RCC 7860 (cell line): Measurements from ENCODE around the gene PLEKHG4B.
A peak's percentile ranks its signal among the peaks of the same experiment; 100 is the strongest.

ENCODE experiments used
- DNase-seq: peaks from one replicate; pipeline ENCODE4 v3.0.0-alpha.2; 2015; ENCODE audit warnings: low spot score
- FAIRE-seq: peaks from 2 replicates; lab custom pipeline; 2012; peaks lifted over from hg19 to GRCh38; lab: Jason Lieb, UNC

Gene PLEKHG4B

DNA sequence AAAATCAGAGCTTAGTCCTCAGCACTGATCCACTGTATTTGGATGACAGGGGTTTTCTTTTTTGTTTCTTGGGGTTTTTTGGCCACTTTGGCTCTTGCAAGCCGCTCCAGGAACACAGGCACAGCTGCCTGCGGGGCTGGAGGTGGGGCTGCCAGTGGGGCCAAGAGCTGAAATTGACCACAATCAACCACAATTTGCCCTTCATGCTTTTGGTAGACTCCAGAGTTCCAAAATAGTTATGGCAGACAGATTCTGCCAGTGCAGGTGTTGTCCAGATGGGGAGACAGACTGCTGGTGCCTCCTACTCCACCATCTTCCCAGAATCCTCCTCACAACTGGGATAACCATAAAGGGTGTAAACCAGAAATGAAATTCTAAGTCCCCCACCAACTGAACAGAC, 36.5 kb downstream of the PLEKHG4B start:
- DNase-seq (no peak), FAIRE-seq (no peak)

DNA sequence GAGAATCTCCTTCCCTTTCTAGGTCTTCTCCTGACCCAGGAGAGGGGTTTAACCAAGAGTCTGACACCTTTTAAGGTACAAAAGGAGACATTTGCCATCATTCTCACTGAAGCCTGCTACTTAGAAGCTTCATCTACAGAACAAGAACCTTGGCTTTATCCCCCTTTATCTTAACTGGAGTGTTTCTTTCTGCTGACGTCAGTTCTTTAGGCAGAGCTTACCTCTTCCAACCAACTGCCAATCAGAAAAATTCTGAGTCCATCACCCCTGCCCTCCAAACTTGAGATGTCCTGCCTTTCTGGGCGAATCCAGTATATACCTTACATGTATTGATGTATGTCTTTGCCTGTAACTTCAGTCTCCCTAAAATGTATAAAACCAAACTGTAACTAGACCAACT, 37.2 kb downstream of the PLEKHG4B start:
- DNase-seq (no peak), FAIRE-seq (no peak)

DNA sequence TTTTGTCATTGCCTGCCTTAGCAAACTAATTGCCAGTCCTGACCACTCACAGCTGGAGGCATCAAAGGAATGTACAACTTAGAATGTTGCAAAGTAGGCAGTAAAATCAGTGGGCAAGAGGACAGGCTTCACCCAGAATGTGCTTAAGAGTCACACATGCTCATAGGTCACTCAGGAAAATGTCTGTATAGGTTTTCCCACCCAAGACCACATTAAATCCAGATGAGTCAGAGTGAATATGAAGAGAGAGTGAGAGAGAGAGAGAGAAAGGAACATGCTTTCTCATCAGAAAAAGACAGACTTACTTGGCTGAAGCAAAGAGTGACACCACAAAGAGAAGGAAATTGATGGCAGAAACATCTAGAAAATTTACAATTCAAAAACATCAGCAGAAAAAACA, 37.9 kb downstream of the PLEKHG4B start:
- DNase-seq (peak; percentile 87), FAIRE-seq (peak; percentile 94)

DNA sequence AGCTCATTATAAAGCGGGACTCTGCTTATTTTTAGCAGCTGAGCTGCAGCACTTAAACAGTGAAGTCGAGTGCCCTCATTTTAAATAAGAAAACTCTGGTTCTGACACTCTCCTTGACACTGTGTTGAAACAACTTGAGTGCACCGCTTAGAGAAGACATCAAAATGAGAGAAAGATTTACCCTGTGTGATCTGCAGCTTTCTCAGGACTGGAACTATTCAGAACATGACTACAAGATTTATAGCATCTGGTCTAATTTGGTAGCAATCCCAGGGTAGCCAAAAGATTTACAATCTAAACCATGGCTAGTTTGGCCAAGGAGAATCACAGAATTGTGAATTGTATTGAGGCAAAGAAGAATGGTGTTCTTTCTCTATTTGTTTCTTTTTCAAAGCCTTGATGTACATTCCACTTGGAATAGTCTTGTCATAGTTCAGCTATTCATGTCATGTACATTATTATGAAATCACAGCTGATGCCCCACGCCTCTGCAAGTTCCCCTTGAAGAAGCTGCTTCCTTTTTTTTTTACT, 38.7 kb downstream of the PLEKHG4B start:
- DNase-seq = no peak

DNA sequence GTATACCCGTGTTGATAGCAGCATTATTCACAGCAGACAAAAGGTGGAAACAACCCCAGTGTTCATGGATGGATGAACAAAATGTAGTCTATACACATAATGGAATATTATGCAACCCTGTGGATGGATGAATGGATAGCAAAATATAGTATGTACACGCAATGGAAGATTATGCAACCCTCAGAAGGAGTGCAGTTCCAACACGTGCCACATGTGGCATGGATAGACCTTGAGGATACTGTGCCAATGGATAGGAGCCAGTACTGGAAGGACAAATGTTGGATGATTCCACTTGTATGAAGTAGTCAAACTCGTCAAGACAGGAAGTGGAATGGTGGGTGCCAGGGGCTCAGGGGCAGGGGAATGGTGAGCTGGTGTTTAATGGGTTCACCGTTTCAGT, 44.9 kb downstream of the PLEKHG4B start:
- FAIRE-seq = no peak
- DNase-seq = no peak

More for the DNA sequence above, 38.7 kb downstream of the PLEKHG4B start:
- FAIRE-seq = no peak

DNA sequence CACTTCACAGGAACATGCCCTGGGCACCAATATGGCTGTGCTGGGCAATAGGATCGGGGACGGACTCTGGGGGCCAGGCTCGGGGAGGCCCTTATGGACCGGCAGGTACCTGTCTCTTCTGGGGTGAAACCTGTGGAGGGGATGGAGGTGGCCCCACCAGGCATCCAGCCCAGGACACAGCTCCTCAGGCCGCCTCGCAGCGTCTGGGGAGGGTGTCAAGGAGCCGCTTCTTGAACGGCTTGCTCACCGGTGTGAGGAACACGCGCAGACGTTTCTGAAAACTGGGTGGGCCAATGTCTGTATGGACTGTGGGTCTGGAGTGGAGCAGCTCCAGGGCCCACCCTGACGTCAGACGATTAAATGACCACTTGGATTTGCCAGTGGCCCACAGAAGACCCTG, 45.8 kb downstream of the PLEKHG4B start:
- no peak for DNase-seq
- no peak for FAIRE-seq

DNA sequence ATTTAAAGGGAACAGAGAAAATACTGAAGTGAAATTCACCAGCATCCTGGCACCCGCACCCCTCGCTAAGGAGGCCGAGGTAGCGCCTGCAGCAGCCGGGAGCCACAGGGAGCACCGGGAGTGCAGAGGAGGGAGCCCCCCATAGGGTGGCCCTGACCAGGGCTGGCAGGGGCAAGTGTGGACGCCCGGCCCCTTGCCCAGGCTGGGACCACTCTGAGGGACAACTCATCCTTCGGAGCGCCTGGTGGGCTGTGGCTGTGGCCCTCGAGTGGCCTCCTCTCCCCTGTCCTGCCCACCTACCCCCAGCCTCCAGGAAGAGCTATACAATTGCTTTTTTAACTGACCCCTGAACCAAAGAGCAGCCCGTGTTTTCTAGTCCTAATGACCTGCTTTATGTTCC, 47.0 kb downstream of the PLEKHG4B start:
- FAIRE-seq (no peak), DNase-seq (no peak)

DNA sequence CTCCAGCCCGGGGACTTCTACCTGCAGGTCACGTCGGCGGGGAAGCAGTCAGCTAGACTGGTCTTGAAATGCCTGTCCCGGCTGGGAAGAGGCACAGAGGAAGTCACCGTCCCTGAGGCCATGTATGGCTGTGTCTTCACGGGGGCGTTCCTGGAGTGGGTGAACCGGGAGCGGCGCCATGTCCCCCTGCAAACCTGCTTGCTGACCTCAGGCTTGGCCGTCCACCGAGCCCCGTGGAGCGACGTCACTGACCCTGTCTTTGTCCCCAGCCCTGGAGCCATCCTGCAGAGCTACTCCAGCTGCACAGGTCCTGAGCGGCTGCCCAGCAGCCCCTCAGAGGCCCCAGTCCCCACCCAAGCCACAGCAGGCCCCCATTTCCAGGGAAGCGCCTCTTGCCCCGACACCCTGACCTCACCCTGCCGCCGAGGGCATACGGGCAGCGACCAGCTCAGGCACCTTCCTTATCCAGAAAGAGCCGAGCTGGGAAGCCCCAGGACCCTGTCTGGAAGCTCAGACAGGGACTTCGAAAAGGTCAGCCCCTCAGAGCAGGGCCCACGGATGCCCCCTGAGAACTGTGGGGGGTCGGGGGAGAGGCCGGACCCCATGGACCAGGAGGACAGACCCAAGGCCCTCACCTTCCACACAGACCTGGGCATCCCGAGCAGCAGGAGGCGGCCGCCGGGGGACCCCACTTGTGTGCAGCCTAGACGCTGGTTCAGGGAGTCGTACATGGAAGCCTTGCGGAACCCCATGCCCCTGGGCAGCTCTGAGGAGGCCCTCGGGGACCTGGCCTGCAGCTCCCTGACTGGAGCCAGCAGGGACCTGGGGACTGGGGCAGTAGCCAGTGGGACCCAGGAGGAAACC, 47.8 kb downstream of the PLEKHG4B start:
- DNase-seq (no peak), FAIRE-seq (no peak)

DNA sequence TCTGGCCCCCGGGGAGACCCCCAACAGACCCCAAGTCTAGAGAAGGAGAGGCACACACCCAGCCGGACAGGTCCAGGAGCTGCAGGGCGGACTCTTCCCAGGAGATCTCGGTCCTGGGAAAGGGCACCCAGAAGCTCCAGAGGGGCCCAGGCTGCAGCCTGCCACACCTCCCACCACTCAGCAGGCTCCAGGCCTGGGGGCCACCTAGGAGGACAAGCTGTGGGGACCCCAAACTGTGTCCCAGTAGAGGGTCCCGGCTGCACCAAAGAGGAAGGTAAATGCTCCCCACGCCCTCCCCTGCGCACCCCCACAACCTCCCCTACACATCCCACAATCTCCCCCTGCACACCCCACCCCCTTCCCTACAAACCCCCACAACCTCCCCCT, 48.5 kb downstream of the PLEKHG4B start:
- DNase-seq = no peak
- FAIRE-seq = no peak

DNA sequence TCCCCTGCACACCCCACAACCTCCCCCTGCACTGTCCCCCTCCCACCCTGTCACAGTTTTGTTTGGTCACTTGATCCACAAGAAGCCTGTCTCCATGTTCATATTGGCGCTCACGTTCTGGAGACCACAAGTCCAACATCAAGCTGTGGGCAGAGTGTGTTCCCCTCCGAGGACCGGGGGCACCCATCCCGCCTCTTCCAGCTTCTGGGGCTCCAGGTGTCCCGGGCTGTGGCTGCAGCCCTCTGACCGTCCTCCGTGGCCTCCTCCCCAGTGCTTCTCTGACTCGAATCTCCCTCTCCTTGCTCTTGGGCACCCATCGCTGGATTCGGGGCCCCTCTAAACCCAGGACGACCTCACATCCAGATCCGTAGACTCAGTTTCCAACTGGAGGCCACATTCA, 49.2 kb downstream of the PLEKHG4B start:
- FAIRE-seq (no peak), DNase-seq (no peak)

DNA sequence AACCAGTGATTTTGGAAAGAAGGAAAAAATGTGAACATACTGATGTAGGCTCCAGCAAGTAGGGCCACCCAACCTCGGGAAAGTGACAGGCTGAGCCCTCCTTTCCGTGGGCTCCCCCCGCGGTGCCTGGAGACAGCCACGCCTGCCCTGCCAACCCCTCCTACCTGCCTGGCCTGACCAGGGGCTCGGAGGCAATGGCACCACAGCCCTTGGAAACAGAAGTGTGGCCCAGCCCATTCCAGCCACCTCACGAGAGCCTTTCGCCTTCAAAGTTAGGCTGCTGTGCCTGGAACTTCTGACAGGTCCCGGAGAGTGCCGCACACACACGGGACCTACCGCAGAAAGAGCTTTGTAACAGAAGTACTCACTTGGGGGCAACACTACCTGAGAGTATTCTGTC, 49.8 kb downstream of the PLEKHG4B start:
- FAIRE-seq (no peak), DNase-seq (no peak)

DNA sequence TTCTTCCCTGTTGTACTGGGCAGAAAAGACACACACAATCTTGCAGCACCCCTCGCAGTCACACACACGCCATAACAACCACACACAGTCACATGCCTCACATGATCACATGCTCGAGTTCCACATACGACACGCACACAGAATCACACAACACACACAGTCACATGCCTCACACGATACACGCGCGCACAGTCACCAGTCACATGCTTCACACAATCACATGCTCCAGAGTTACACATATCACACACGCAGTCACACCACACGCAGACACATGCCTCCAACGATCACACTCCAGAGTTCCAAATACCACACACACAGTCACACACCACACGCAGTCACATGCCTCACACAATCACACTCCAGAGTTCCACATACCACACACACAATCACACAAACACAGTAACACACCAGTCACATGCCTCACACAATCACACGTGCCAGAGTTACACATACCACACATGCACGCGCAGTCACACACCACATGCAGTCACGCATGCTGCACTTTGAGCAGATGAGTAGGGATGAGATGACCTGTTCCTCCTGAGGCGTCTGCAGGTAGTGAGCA, 50.4 kb downstream of the PLEKHG4B start:
- FAIRE-seq (no peak), DNase-seq (no peak)

DNA sequence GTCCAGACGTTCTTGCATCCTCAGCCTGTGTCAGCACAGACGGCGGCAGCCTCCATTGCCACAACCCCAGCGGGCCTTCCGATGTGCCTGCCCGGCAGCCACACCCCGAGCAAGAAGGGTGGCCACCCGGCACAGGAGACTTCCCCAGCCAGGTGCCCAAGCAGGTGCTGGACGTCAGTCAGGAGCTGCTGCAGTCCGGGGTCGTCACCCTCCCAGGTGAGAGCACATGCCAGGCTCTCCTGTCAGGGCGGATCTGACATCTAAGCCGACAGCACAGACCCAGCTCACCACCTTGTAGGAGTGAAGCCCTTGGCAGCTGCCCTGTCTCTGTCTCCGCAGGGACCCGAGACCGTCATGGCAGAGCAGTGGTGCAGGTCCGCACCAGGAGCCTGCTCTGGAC, 51.1 kb downstream of the PLEKHG4B start:
- FAIRE-seq = no peak
- no peak for DNase-seq

DNA sequence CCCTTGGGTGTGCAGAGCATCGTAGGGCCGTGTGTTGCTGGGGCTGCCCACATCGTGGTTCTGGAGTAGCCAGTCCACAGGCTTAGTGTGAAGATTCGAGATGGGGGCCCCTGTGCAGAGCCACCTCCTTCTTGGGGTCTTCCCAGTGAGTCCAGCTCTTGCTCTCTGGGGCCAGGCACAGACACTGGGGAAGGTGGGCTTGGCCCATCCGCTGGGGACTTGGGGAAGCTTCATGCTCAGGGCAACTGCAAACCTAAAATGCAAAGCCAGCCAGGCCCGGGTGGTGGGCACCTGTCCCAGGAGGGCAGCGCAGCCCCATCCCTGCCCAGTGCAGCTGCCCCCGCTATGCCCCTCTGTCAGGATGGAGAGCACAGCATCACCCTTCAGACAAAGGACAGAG, 53.0 kb downstream of the PLEKHG4B start:
- FAIRE-seq (no peak), DNase-seq (no peak)

DNA sequence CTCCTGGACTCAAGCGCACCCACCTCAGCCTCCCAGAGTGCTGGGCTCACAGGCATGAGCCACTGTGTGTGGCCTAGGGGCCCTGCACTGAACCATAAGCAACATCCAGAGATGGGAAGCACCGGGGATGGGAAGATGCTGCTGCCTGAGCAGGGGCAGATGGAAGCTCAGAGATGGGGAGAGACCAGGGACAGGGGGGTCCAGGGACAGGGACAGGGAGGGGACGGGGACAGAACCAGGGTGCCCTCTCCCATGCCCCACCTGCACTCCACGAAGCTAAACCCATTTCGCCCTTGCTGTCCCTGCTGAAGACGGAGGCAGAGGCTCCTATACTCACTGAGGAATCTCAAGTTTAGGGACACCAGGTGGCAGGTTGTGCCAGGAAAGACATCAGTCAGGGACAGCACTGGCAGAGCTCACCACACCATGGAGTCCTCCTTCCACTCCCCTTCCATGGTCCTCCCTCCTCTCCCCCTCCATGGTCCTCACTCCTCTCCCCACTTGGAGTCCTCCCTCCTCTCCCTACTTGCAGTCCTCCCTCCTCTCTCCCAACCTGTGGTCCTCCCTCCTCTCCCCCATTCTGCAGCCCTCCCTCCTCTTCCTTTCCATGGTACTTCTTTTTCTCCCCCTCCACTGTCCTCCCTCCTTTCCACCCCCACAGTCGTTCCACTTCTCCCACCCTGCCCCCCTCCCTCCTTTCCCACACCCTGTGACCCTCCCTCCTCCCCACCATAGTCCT, 53.8 kb downstream of the PLEKHG4B start:
- no peak for DNase-seq
- FAIRE-seq = no peak

DNA sequence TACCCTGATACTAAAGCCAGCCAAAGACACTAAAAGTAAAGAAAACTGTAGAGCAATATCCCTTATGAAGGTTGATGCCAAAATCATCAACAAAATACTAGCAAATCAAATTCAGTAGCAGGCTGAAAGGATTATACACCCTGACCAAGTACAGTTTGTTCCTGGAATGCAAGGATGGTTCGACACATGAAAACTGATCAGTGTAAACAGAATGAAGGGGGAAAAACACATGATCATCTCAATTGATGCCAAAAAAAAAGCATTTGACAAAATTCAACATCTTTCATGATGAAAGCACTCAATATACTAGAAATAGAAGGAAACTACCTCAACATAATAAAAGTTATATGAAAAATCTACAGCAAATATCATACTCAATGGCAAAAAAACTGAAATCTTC, 55.8 kb downstream of the PLEKHG4B start:
- FAIRE-seq = no peak
- no peak for DNase-seq

DNA sequence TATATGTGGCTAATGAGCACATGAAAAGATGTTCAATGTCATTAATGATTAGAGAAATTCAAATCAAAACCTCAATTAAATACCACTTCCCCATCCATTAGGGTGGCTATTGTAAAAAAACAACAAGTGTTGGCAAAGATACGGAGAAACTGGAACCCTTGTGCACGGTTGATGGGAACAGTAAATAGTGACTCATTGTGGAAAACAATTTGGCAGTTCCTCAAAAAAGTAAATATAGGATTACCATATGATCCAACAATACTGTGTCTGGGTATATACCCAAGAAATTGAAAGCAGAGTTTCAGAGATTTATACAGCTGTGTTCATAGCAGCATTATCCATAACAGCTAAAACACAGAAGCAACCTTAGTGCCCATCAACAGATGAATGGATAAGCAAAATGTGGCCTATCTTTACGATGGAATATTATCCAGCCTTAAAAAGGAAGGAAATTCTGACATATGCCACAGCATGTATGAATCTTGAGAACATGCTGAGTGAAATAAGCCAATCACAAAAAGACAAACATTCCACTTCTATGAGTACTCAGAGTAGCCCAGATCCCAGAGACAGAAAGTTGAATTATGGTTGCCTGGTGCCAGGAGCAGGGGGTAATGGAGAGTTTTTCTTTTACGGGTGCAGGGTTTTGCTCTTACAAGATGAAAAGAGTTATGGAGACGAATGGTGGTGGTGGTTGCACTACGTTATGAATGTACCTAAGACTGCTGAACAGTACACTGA, 57.9 kb downstream of the PLEKHG4B start:
- FAIRE-seq = peak; percentile 80
- peak; percentile 37 for DNase-seq

DNA sequence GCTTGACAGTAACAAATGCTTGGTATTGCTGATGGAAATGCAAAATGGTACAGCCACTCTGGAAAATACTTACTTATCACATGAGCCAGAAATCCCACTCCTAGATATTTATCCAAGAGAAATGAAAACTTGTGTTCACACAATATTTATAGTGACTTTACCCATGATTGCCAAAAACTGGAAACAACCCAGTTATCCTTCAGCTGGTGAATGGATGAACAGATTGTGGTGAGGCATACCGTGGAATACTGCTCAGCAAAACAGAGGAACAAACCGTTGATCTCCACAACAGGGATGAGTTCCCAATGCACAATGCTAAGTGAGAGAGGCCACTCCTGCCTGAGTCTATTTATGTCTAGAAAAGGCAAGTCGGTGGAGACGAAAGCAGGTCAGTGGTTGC, 58.8 kb downstream of the PLEKHG4B start:
- no peak for DNase-seq
- no peak for FAIRE-seq

DNA sequence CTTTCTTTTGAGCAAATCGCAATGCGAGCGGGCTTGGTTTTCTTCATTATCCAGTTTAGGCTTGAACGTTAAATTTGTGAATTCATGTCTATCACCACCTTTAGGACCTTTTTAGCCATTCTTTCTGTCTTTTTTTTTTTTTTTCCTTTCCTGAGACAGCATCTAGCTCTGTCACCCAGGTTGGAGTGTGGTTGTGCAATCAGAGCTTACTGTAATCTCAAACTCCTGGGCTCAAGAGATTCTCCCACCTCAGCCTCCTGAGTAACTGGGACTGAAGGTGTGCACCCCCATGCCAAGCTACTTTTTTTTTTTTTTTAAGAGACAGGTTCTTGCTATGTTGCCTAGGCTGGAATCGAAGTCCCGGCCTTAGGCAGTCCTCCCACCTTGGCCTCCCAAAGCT, 60.1 kb downstream of the PLEKHG4B start:
- no peak for DNase-seq
- FAIRE-seq = no peak

DNA sequence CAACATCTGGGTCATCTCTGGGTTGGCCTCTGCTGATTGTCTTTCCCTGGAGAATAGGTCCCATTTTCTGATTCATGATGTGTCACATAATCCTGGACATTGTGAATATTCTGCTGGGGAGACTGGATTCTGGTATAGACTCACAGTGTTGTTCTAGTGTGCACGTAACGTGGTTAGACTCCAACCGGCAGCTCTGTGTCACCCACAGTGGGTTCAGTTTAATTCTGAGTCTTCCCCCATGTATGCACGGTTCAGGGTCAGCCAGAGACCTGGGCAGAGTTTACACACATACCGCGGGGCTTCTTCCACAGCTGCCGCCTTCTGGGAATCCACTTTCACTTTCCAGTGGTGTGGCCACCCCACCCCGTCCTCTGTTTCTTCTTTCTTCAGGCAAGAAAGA, 61.3 kb downstream of the PLEKHG4B start:
- peak; percentile 98 for FAIRE-seq
- peak; percentile 96 for DNase-seq

DNA sequence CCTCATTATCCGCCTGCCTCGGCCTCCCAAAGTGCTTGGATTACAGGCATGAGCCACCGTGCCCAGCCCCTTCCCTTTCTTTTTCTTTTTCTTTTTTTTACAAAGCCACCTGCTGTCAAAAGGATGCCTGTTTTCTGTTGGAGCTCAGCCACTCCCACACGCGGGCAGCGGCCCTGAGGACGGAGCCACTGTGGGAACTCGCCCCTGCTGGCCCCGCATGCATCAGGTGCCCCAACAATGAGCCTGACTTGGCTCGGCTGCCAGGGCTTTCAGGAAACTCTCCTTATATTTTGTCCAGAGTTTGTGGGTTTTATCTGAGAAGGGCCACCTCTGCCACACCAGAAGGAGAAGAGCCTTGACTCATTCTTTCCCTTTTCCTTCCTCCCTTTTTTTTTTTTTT, 62.3 kb downstream of the PLEKHG4B start:
- DNase-seq (no peak), FAIRE-seq (no peak)
